K562 (cell line): ENCODE results near the gene SNRNP70. TPM values are rescaled to one million over a fixed set of nuclear protein-coding genes. Genes with fewer than 3 reads are reported as not detected.

Source experiments
- CBFA2T2 ChIP-seq: fragments of 450-650 bp; conservative IDR thresholded peaks from 2 replicates; pipeline ENCODE4 v1.6.1; 2017; ENCODE audit warnings: mild to moderate bottlenecking
- CBX8 ChIP-seq: fragments of 200-600 bp; sonication (generic); IDR thresholded peaks from 2 replicates; pipeline ENCODE4 v1.6.1; 2012; ENCODE audit warnings: borderline replicate concordance, mixed run types, low read depth, mild to moderate bottlenecking, moderate library complexity, mixed read lengths, low read length, control low read depth, inconsistent platforms; ENCODE audit not compliant: poor library complexity, severe bottlenecking; ENCODE audit errors: extremely low read depth
- COPS2 ChIP-seq: fragments of 450-650 bp; conservative IDR thresholded peaks from 2 replicates; pipeline ENCODE4 v1.6.1; 2016; ENCODE audit warnings: mild to moderate bottlenecking, moderate library complexity
- ETV5 ChIP-seq: sonication (generic); formaldehyde crosslinking; IDR thresholded peaks from 2 replicates; pipeline ENCODE4 v1.4.0; 2020; ENCODE audit warnings: low read depth, mild to moderate bottlenecking, missing genetic modification reagents
- FOSL1 ChIP-seq: fragments of 200-800 bp; sonication (Bioruptor generic); conservative IDR thresholded peaks from 2 replicates; pipeline ENCODE4 v1.6.1; 2016; ENCODE audit warnings: missing genetic modification characterization, missing compliant biosample characterization
- KAT7 ChIP-seq: sonication (generic); formaldehyde crosslinking; IDR thresholded peaks from 2 replicates; pipeline ENCODE4 v1.8.0; 2022; ENCODE audit warnings: missing genetic modification reagents, mild to moderate bottlenecking, borderline replicate concordance
- KLF16 ChIP-seq: IDR thresholded peaks from 2 replicates; pipeline ENCODE4 v1.6.1; 2016; ENCODE audit warnings: antibody characterized with exemption
- NBN ChIP-seq: fragments of 450-650 bp; IDR thresholded peaks from 2 replicates; pipeline ENCODE4 v1.6.1; 2016; ENCODE audit warnings: low read depth, mild to moderate bottlenecking
- PML ChIP-seq: IDR thresholded peaks from 2 replicates; pipeline ENCODE4 v1.6.1; 2012; ENCODE audit warnings: low read length, inconsistent platforms
- SMARCA4 ChIP-seq: fragments of 450-650 bp; IDR thresholded peaks from 2 replicates; pipeline ENCODE4 v1.6.1; 2016
- TAL1 ChIP-seq: fragments of 450-650 bp; IDR thresholded peaks from 2 replicates; pipeline ENCODE4 v1.6.1; 2016; ENCODE audit warnings: mild to moderate bottlenecking
- TOE1 ChIP-seq, 2 experiments: fragments of 450-650 bp in 1 of 2; sonication (generic) in 1 of 2; formaldehyde crosslinking in 1 of 2; IDR thresholded peaks; 2 replicates each; pipeline versions ENCODE4 v1.7.1 to v1.8.0; 2016 to 2022; ENCODE audit warnings: borderline replicate concordance in 2 of 2, mild to moderate bottlenecking in 2 of 2, antibody characterized with exemption in 1 of 2, inconsistent platforms in 1 of 2, low read depth in 1 of 2, missing genetic modification reagents in 1 of 2, moderate library complexity in 1 of 2
- ZBED1 ChIP-seq: IDR thresholded peaks from 2 replicates; pipeline ENCODE4 v1.6.1; 2014
- ZNF23 ChIP-seq: fragments of 250-450 bp; sonication (Bioruptor Pico); IDR thresholded peaks from 2 replicates; pipeline ENCODE4 v1.4.0; 2020; ENCODE audit warnings: mild to moderate bottlenecking
- ZNF583 ChIP-seq: fragments of 250-450 bp; sonication (Bioruptor Pico); IDR thresholded peaks from 2 replicates; pipeline ENCODE4 v1.4.0; 2020
- ZNF764 ChIP-seq: fragments of 250-450 bp; sonication (Bioruptor Pico); IDR thresholded peaks from 2 replicates; pipeline ENCODE4 v1.4.0; 2020; ENCODE audit warnings: low read depth, mild to moderate bottlenecking, moderate library complexity
- polyA plus RNA-seq, 8 experiments: library from polyadenylated mRNA; depleted of rRNA in 4 of 8; stranded (reverse) in 5 of 8; unstranded in 3 of 8; fragments of >200 nt; fragmentation: Nextera tagmentation in 2 of 8; fragmentation: Illumina TruSeq in 1 of 8; extraction: Ambion mirVana in 2 of 8; extraction: Trizol in 1 of 8; gene quantifications; 2 replicates each; pipeline versions ENCODE4 v1.2.1 to v1.2.3, GENCODE V29; 2011 to 2014; ENCODE audit warnings: inconsistent platforms in 1 of 8, missing spikeins in 1 of 8
- total RNA-seq, 7 experiments: library from RNA; depleted of rRNA in 6 of 7; stranded (reverse); fragments of >200 nt in 6 of 7; fragmentation: Illumina TruSeq in 2 of 7; extraction: Trizol in 2 of 7; gene quantifications; 2 replicates each; pipeline versions ENCODE4 v1.2.1 to v1.2.3, GENCODE V29; 2011 to 2021; ENCODE audit warnings: low replicate concordance in 1 of 7
- TF ChIP-seq, protein P1 (sequence below), 3 experiments: fragments of 200-800 bp in 1 of 3; fragments of 250-450 bp in 1 of 3; fragments of 450-650 bp in 1 of 3; sonication (Bioruptor Pico) in 1 of 3; sonication (Bioruptor generic) in 1 of 3; formaldehyde crosslinking in 1 of 3; IDR thresholded peaks; 2 replicates each; pipeline versions ENCODE4 v1.6.1 to v1.8.0; 2016 to 2022; ENCODE audit warnings: mild to moderate bottlenecking in 2 of 3, missing genetic modification characterization in 2 of 3, missing compliant biosample characterization in 1 of 3, moderate library complexity in 1 of 3
- TF ChIP-seq, protein P2 (sequence below): sonication (generic); IDR thresholded peaks from 2 replicates; pipeline ENCODE4 v1.6.1; 2016
- TF ChIP-seq, protein P3 (sequence below): fragments of 150-350 bp; conservative IDR thresholded peaks from 2 replicates; pipeline ENCODE4 v1.6.1; 2014; ENCODE audit warnings: low read length

SNRNP70 gene
- total and polyA plus RNA-seq, 9 of the 15 experiments (the other 6 are each of a cell fraction or from before 2014, with no cell fraction given): 2.8 to 496 (median 136) TPM

DNA sequence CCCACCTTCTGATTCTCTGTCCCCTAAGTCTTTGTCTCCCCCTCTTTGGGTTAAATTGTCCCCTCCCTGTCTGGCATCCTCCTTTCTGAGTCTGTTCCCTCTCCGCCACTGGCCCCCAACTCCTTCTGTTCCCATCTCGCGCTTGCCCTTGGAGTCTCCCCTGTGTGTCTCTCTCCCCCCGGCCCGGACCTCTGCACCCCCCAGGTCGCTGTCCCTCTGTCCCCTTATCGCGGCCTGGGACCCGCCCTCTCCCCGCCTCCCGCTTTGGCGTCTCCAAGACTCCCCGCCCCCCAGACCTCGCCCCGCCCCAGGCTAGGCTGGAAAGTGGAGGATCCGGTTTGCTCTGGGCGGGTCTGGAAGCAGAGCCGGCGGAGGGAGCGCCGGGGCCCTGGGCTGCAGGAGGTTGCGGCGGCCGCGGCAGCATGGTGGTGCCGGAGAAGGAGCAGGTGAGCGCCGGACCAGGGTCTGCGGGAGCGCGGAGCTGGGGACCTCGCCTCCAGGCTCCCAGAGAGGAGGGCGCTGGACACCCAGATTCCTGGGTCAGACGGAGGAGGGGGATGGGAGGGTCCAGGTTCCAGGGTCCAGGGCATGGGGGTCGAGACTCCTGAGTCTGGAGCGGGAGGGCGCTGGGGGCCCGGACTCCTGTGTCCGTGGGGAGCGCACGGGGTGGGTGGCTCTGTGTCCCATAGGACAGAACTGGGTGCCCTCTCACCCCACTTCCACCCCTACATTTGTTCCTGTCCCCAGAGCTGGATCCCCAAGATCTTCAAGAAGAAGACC lies 72.4 kb downstream of the SNRNP70 start, which contains the start of gene TRPM4 (continued):
- 0 out of 2 replicates have a peak, but pooled peaks have one; percentile 54 for TF ChIP-seq ZNF583
- no peak for TF ChIP-seq FOSL1 (tag)
- TF ChIP-seq, protein P1, sequence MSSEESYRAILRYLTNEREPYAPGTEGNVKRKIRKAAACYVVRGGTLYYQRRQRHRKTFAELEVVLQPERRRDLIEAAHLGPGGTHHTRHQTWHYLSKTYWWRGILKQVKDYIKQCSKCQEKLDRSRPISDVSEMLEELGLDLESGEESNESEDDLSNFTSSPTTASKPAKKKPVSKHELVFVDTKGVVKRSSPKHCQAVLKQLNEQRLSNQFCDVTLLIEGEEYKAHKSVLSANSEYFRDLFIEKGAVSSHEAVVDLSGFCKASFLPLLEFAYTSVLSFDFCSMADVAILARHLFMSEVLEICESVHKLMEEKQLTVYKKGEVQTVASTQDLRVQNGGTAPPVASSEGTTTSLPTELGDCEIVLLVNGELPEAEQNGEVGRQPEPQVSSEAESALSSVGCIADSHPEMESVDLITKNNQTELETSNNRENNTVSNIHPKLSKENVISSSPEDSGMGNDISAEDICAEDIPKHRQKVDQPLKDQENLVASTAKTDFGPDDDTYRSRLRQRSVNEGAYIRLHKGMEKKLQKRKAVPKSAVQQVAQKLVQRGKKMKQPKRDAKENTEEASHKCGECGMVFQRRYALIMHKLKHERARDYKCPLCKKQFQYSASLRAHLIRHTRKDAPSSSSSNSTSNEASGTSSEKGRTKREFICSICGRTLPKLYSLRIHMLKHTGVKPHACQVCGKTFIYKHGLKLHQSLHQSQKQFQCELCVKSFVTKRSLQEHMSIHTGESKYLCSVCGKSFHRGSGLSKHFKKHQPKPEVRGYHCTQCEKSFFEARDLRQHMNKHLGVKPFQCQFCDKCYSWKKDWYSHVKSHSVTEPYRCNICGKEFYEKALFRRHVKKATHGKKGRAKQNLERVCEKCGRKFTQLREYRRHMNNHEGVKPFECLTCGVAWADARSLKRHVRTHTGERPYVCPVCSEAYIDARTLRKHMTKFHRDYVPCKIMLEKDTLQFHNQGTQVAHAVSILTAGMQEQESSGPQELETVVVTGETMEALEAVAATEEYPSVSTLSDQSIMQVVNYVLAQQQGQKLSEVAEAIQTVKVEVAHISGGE (CRISPR knock-in tag; IDR thresholded peaks at IDR 0.05): 0 out of 6 replicates have a peak, but pooled peaks of 1 of the 3 experiments have one; percentile 31
- TF ChIP-seq CBFA2T2: no peak
- TF ChIP-seq TAL1: no peak
- peak; percentile 70 for TF ChIP-seq SMARCA4
- no peak for TF ChIP-seq ZNF23 (CRISPR knock-in tag)
- TF ChIP-seq, protein P2, sequence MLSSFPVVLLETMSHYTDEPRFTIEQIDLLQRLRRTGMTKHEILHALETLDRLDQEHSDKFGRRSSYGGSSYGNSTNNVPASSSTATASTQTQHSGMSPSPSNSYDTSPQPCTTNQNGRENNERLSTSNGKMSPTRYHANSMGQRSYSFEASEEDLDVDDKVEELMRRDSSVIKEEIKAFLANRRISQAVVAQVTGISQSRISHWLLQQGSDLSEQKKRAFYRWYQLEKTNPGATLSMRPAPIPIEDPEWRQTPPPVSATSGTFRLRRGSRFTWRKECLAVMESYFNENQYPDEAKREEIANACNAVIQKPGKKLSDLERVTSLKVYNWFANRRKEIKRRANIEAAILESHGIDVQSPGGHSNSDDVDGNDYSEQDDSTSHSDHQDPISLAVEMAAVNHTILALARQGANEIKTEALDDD: no peak
- peak; percentile 74; the same call in 1 of the 2 replicates for TF ChIP-seq ETV5
- TF ChIP-seq COPS2: no peak
- TF ChIP-seq NBN: 0 out of 2 replicates have a peak, but pooled peaks have one; percentile 17
- no peak; the same call in 1 of the 2 replicates for TF ChIP-seq ZBED1
- TF ChIP-seq ZNF764 (CRISPR knock-in tag): no peak
- TF ChIP-seq PML: peak; percentile 54; the same call in 1 of the 2 replicates
- peak; percentile 97 for TF ChIP-seq KLF16
- TF ChIP-seq CBX8: no peak
- TF ChIP-seq, protein P3, sequence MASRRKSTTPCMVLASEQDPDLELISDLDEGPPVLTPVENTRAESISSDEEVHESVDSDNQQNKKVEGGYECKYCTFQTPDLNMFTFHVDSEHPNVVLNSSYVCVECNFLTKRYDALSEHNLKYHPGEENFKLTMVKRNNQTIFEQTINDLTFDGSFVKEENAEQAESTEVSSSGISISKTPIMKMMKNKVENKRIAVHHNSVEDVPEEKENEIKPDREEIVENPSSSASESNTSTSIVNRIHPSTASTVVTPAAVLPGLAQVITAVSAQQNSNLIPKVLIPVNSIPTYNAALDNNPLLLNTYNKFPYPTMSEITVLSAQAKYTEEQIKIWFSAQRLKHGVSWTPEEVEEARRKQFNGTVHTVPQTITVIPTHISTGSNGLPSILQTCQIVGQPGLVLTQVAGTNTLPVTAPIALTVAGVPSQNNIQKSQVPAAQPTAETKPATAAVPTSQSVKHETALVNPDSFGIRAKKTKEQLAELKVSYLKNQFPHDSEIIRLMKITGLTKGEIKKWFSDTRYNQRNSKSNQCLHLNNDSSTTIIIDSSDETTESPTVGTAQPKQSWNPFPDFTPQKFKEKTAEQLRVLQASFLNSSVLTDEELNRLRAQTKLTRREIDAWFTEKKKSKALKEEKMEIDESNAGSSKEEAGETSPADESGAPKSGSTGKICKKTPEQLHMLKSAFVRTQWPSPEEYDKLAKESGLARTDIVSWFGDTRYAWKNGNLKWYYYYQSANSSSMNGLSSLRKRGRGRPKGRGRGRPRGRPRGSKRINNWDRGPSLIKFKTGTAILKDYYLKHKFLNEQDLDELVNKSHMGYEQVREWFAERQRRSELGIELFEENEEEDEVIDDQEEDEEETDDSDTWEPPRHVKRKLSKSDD: no peak
- no peak for TF ChIP-seq KAT7 (CRISPR knock-in tag)
- TF ChIP-seq TOE1 (IDR thresholded peaks at IDR 0.05; ENCODE audit: borderline replicate concordance): 0 out of 2 replicates have a peak, but pooled peaks have one; percentile 56
- no peak for TF ChIP-seq TOE1 (CRISPR knock-in tag; IDR thresholded peaks at IDR 0.05; ENCODE audit: borderline replicate concordance, low read depth)
